Liver (tissue), 9 donors: ENCODE data around the gene ACKR4. TPM values are rescaled to one million over a fixed set of nuclear protein-coding genes. Genes with fewer than 3 reads are reported as not detected.

Experiments
- DNase-seq: peaks from one replicate; pipeline ENCODE4 v3.0.0-alpha.2; 2017; ENCODE audit warnings: low spot score
- H3K27ac ChIP-seq, 2 donors: one replicate each; pipeline ENCODE4 v1.7.0; 2013; ENCODE audit warnings: inconsistent platforms in 2 of 2, low read length in 2 of 2, control low read depth in 1 of 2, low read depth in 1 of 2, mild to moderate bottlenecking in 1 of 2
- H3K27me3 ChIP-seq, 4 donors: one replicate each; pipeline versions ENCODE4 v1.6.1 to v1.7.0; 2013; ENCODE audit warnings: low read length in 3 of 4, inconsistent platforms in 1 of 4, mild to moderate bottlenecking in 1 of 4, moderate library complexity in 1 of 4; ENCODE audit not compliant: control insufficient read depth in 4 of 4, insufficient read depth in 4 of 4
- H3K36me3 ChIP-seq, 4 donors: one replicate each; pipeline versions ENCODE4 v1.6.1 to v1.7.0; 2013; ENCODE audit warnings: low read length in 3 of 4, mild to moderate bottlenecking in 3 of 4, low read depth in 1 of 4, moderate library complexity in 1 of 4; ENCODE audit not compliant: control insufficient read depth in 4 of 4, insufficient read depth in 3 of 4
- H3K4me1 ChIP-seq, 4 donors: one replicate each; pipeline versions ENCODE4 v1.6.1 to v1.7.0; 2013; ENCODE audit warnings: low read length in 3 of 4, mild to moderate bottlenecking in 3 of 4, moderate library complexity in 1 of 4; ENCODE audit not compliant: control insufficient read depth in 4 of 4, insufficient read depth in 4 of 4
- H3K4me3 ChIP-seq, 3 donors: one replicate each; pipeline versions ENCODE4 v1.6.1 to v1.7.0; 2013; ENCODE audit warnings: low read length in 3 of 3, control low read depth in 1 of 3, low read depth in 1 of 3, mild to moderate bottlenecking in 1 of 3
- H3K9ac ChIP-seq, 2 donors: one replicate each; pipeline ENCODE4 v1.7.0; 2013; ENCODE audit warnings: low read length in 2 of 2, mild to moderate bottlenecking in 2 of 2, moderate library complexity in 2 of 2, control low read depth in 1 of 2, low read depth in 1 of 2
- H3K9me3 ChIP-seq, 4 donors: one replicate each; pipeline versions ENCODE4 v1.6.1 to v1.7.0; 2013; ENCODE audit warnings: low read length in 3 of 4; ENCODE audit not compliant: control insufficient read depth in 4 of 4
- ATF3 ChIP-seq: IDR thresholded peaks from 2 replicates; pipeline ENCODE4 v1.6.1; 2016; ENCODE audit warnings: antibody characterized with exemption
- CTCF ChIP-seq: fragments of 150-350 bp; IDR thresholded peaks from 2 replicates; pipeline ENCODE4 v1.5.1; 2017; ENCODE audit warnings: improper control_type of control experiment, low read depth, low read length; ENCODE audit not compliant: missing input control
- EGR1 ChIP-seq, 2 donors: IDR thresholded peaks; 2 replicates each; pipeline ENCODE4 v1.6.1; 2016 to 2018; ENCODE audit warnings: antibody characterized with exemption in 2 of 2, low read depth in 2 of 2
- FOXA1 ChIP-seq: IDR thresholded peaks from 2 replicates; pipeline ENCODE4 v1.6.1; 2016; ENCODE audit warnings: antibody characterized with exemption
- FOXA2 ChIP-seq: IDR thresholded peaks from 2 replicates; pipeline ENCODE4 v1.6.1; 2016; ENCODE audit warnings: antibody characterized with exemption
- GABPA ChIP-seq, 2 donors: IDR thresholded peaks in 1 of 2; conservative IDR thresholded peaks in 1 of 2; 2 replicates each; pipeline ENCODE4 v1.6.1; 2016; ENCODE audit warnings: antibody characterized with exemption in 2 of 2, mild to moderate bottlenecking in 1 of 2, moderate library complexity in 1 of 2
- HNF4A ChIP-seq, 2 donors: conservative IDR thresholded peaks; 2 replicates each; pipeline ENCODE4 v1.6.1; 2016; ENCODE audit warnings: antibody characterized with exemption in 2 of 2, mild to moderate bottlenecking in 2 of 2
- JUND ChIP-seq, 2 donors: IDR thresholded peaks; 2 replicates each; pipeline ENCODE4 v1.6.1; 2016; ENCODE audit warnings: antibody characterized with exemption in 2 of 2
- REST ChIP-seq: IDR thresholded peaks from 2 replicates; pipeline ENCODE4 v1.6.1; 2016; ENCODE audit warnings: antibody characterized with exemption, mild to moderate bottlenecking
- TAF1 ChIP-seq: conservative IDR thresholded peaks from 2 replicates; pipeline ENCODE4 v1.6.1; 2016; ENCODE audit warnings: antibody characterized with exemption, mild to moderate bottlenecking
- YY1 ChIP-seq: IDR thresholded peaks from 2 replicates; pipeline ENCODE4 v1.6.1; 2016; ENCODE audit warnings: antibody characterized with exemption, mild to moderate bottlenecking
- ZBTB33 ChIP-seq: IDR thresholded peaks from 2 replicates; pipeline ENCODE4 v1.6.1; 2016; ENCODE audit warnings: antibody characterized with exemption
- WGBS: extraction: QIAGEN DNeasy Blood & Tissue Kit; methylation state at CpG from one replicate; pipeline ENCODE4 v1.1.7; 2013; 5-methylcytosine and 5-hydroxymethylcytosine counted together
- polyA plus RNA-seq, 2 donors: library from polyadenylated mRNA; stranded (reverse) in 1 of 2; unstranded in 1 of 2; fragments of 200-250 nt in 1 of 2; fragments of >200 nt in 1 of 2; fragmentation: Nextera tagmentation in 1 of 2; extraction: Ambion mirVana in 1 of 2; gene quantifications; one replicate each; pipeline versions ENCODE4 v1.2.1 to v1.2.3, GENCODE V29; 2013 to 2015
- total RNA-seq, 2 donors: library from RNA; depleted of rRNA; stranded (reverse); fragments of >200 nt; gene quantifications; one replicate each; pipeline ENCODE4 v1.2.3, GENCODE V29; 2014
- donor health status: healthy.
- donor health status: healthy.
- donor health status: healthy.
- donor health status: healthy.
- donor health status: healthy.

ACKR4 gene
- total and polyA plus RNA-seq, 4 donors = 0.21 to 0.71 (median 0.31) TPM

- H3K36me3 ChIP-seq = peaks cover 6 to 39% (median 26%) of the 10 kb centered on the region in 4 donors
- H3K9ac ChIP-seq = no peak overlapping the region
- TF ChIP-seq YY1 (no peak), EGR1 (IDR thresholded peaks at IDR 0.05; ENCODE audit: low read depth in 2 of 2) (no peak), CTCF (no peak), FOXA1 (no peak), FOXA2 (no peak), TAF1 (no peak), HNF4A (conservative IDR thresholded peaks at IDR 0.05) (no peak), REST (no peak), JUND (IDR thresholded peaks at IDR 0.05) (no peak), GABPA (IDR thresholded peaks at IDR 0.05 in 1 of 2, conservative IDR thresholded peaks at IDR 0.05 in 1 of 2) (no peak), ATF3 (no peak), ZBTB33 (no peak)
- no peaks in the 10 kb centered on the region for H3K27me3 ChIP-seq
- DNase-seq = no peak
- no peak overlapping the region for H3K4me3 ChIP-seq
- H3K27ac ChIP-seq = no peak overlapping the region
- H3K9me3 ChIP-seq = peaks cover 0 to 3% (median 0%) of the 10 kb centered on the region in 4 donors
- H3K4me1 ChIP-seq = no peaks in the 10 kb centered on the region
- 73% methylated on average over 1 of the region's 1 CpG for WGBS
Observed at GRCh38 chr3:132622148-132622547, 25.1 kb downstream of the ACKR4 start.

GRCh38 chr3:132622761-132623160, 25.7 kb downstream of the ACKR4 start:
- peaks cover 6 to 45% (median 31%) of the 10 kb centered on the region in 4 donors for H3K36me3 ChIP-seq
- H3K4me3 ChIP-seq = no peak overlapping the region
- 94% methylated on average over 1 of the region's 1 CpG for WGBS
- H3K4me1 ChIP-seq = no peaks in the 10 kb centered on the region
- no peak overlapping the region for H3K27ac ChIP-seq
- no peak for TF ChIP-seq EGR1 (IDR thresholded peaks at IDR 0.05; ENCODE audit: low read depth in 2 of 2)
- no peak for TF ChIP-seq GABPA (IDR thresholded peaks at IDR 0.05 in 1 of 2, conservative IDR thresholded peaks at IDR 0.05 in 1 of 2)
- no peak for TF ChIP-seq FOXA1
- no peak for DNase-seq
- H3K9me3 ChIP-seq = peaks cover 0 to 3% (median 0%) of the 10 kb centered on the region in 4 donors
- no peaks in the 10 kb centered on the region for H3K27me3 ChIP-seq
- no peak overlapping the region for H3K9ac ChIP-seq
